Neuronal stem cell (in vitro differentiated cells): ENCODE measurements around the gene GJB5.
"Not testable (repeated sequence)": the region's sequence is repeated elsewhere in the genome, so short reads cannot be mapped to it uniquely, and the experiment has no call there.

Experiments
- DNase-seq: peaks from one replicate; pipeline ENCODE4 v3.0.0-alpha.2; 2013; ENCODE audit warnings: low spot score
- H2AFZ ChIP-seq: one replicate; pipeline ENCODE4 v1.6.1; 2013; ENCODE audit warnings: mild to moderate bottlenecking, low read length, inconsistent platforms
- H2AK5ac ChIP-seq: 2 replicates; pipeline ENCODE4 v1.6.1; 2013; ENCODE audit warnings: low read depth, mild to moderate bottlenecking, inconsistent platforms, low read length, moderate library complexity, mixed read lengths
- H2BK120ac ChIP-seq: 2 replicates; pipeline ENCODE4 v1.6.1; 2013; ENCODE audit warnings: low read depth, mild to moderate bottlenecking, inconsistent platforms, low read length, moderate library complexity, mixed read lengths
- H2BK12ac ChIP-seq: one replicate; pipeline ENCODE4 v1.6.1; 2013; ENCODE audit warnings: low read length, inconsistent platforms
- H2BK15ac ChIP-seq: 2 replicates; pipeline ENCODE4 v1.6.1; 2013; ENCODE audit warnings: mild to moderate bottlenecking, low read length, inconsistent platforms, mixed read lengths
- H2BK5ac ChIP-seq: one replicate; pipeline ENCODE4 v1.6.1; 2013; ENCODE audit warnings: inconsistent platforms, mild to moderate bottlenecking, low read length, moderate library complexity
- H3K14ac ChIP-seq: one replicate; pipeline ENCODE4 v1.6.1; 2013; ENCODE audit warnings: low read length, inconsistent platforms
- H3K18ac ChIP-seq: 2 replicates; pipeline ENCODE4 v1.6.1; 2013; ENCODE audit warnings: low read length, inconsistent platforms
- H3K23ac ChIP-seq: 2 replicates; pipeline ENCODE4 v1.6.1; 2013; ENCODE audit warnings: low read depth, mild to moderate bottlenecking, mixed read lengths, low read length, inconsistent platforms; ENCODE audit not compliant: poor library complexity
- H3K27ac ChIP-seq: replicated peaks from 3 replicates; pipeline ENCODE4 v1.5.1; 2013; ENCODE audit warnings: low read length, inconsistent platforms
- H3K27me3 ChIP-seq, 3 experiments: 2 replicates each; pipeline ENCODE4 v1.6.1; 2013; ENCODE audit warnings: low read length in 3 of 3, mild to moderate bottlenecking in 2 of 3, inconsistent platforms in 1 of 3, low read depth in 1 of 3, mixed read lengths in 1 of 3, moderate library complexity in 1 of 3; ENCODE audit not compliant: control insufficient read depth in 3 of 3, insufficient read depth in 3 of 3
- H3K36me3 ChIP-seq, 2 donors: replicated peaks in 1 of 2; 2 replicates each; pipeline ENCODE4 v1.6.1; 2013; ENCODE audit warnings: low read length in 2 of 2; ENCODE audit not compliant: control insufficient read depth in 2 of 2, insufficient read depth in 2 of 2
- H3K4ac ChIP-seq: 2 replicates; pipeline ENCODE4 v1.6.1; 2013; ENCODE audit warnings: inconsistent platforms, mild to moderate bottlenecking, low read length, moderate library complexity
- H3K4me1 ChIP-seq, 2 donors: 1 replicate in 1 of 2; 2 replicates in 1 of 2; pipeline ENCODE4 v1.6.1; 2013; ENCODE audit warnings: low read length in 2 of 2, low read depth in 1 of 2; ENCODE audit not compliant: control insufficient read depth in 2 of 2, insufficient read depth in 1 of 2
- H3K4me2 ChIP-seq: one replicate; pipeline ENCODE4 v1.6.1; 2013; ENCODE audit warnings: mild to moderate bottlenecking, low read length, inconsistent platforms; ENCODE audit not compliant: insufficient read depth, poor library complexity, severe bottlenecking
- H3K4me3 ChIP-seq, 2 donors: 2 replicates each; pipeline ENCODE4 v1.5.1; 2013; ENCODE audit warnings: low read length in 2 of 2, mild to moderate bottlenecking in 2 of 2, inconsistent platforms in 1 of 2, moderate library complexity in 1 of 2
- H3K79me1 ChIP-seq: one replicate; pipeline ENCODE4 v1.6.1; 2013; ENCODE audit warnings: low read depth, mild to moderate bottlenecking, inconsistent platforms, low read length, moderate library complexity
- H3K9ac ChIP-seq: one replicate; pipeline ENCODE4 v1.6.1; 2013; ENCODE audit warnings: mild to moderate bottlenecking, low read depth, low read length, inconsistent platforms; ENCODE audit not compliant: poor library complexity
- H3K9me3 ChIP-seq, 2 donors: replicated peaks in 1 of 2; 2 replicates each; pipeline versions ENCODE3 to v1.6.1; 2013; ENCODE audit warnings: low read length in 2 of 2, mild to moderate bottlenecking in 2 of 2, inconsistent platforms in 1 of 2, low read depth in 1 of 2, mixed read lengths in 1 of 2, moderate library complexity in 1 of 2; ENCODE audit not compliant: control insufficient read depth in 2 of 2, insufficient read depth in 1 of 2
- H4K8ac ChIP-seq: one replicate; pipeline ENCODE4 v1.6.1; 2013; ENCODE audit warnings: low read depth, mild to moderate bottlenecking, inconsistent platforms, low read length, moderate library complexity
- H4K91ac ChIP-seq: one replicate; pipeline ENCODE4 v1.6.1; 2013; ENCODE audit warnings: low read length, low read depth, mild to moderate bottlenecking, inconsistent platforms; ENCODE audit not compliant: poor library complexity
- WGBS, 2 donors: extraction: QIAGEN DNeasy Blood & Tissue Kit; methylation state at CpG; one replicate each; pipeline ENCODE4 v1.1.7; 2013; ENCODE audit warnings: missing lambda C conversion rate in 2 of 2, mixed read lengths in 1 of 2; ENCODE audit not compliant: insufficient read length in 2 of 2, insufficient replicate concordance in 1 of 2; ENCODE audit errors: extremely low coverage in 2 of 2; 5-methylcytosine and 5-hydroxymethylcytosine counted together

GJB5 gene

GRCh38 chr1:34737236-34737635, 17.6 kb upstream of the GJB5 start:
- WGBS, 2 donors = no CpG with 5 or more reads among the region's 12 CpGs
- not testable (repeated sequence) for H3K4me1 ChIP-seq, DNase-seq, H2BK120ac ChIP-seq, H3K9me3 ChIP-seq, H2AFZ ChIP-seq, H2BK12ac ChIP-seq, H4K8ac ChIP-seq, H3K9ac ChIP-seq, H3K4ac ChIP-seq, H4K91ac ChIP-seq, H3K79me1 ChIP-seq, H2BK15ac ChIP-seq, H3K18ac ChIP-seq, H3K14ac ChIP-seq, H3K27ac ChIP-seq, H3K4me3 ChIP-seq, H2BK5ac ChIP-seq, H2AK5ac ChIP-seq, H3K23ac ChIP-seq, H3K36me3 ChIP-seq, H3K4me2 ChIP-seq
- H3K27me3 ChIP-seq = peaks cover 0 to 33% (median 0%) of the 10 kb centered on the region in 3 experiments

- Histone ChIP-seq H4K8ac (no peak overlapping the region), H3K4me2 (no peak overlapping the region), H2AK5ac (peak overlapping the region; percentile 34), H3K27ac (no peak overlapping the region), H3K18ac (peak overlapping the region; percentile 65), H4K91ac (no peak overlapping the region), H3K36me3 (no peaks in the 10 kb centered on the region), H3K79me1 (no peaks in the 10 kb centered on the region), H3K4me3 (no peak overlapping the region), H3K4me1 (peaks cover 0 to 7% of the 10 kb centered on the region in 2 donors), H3K9me3 (no peaks in the 10 kb centered on the region), H2BK5ac (no peak overlapping the region), H2BK15ac (no peak overlapping the region), H2AFZ (no peak overlapping the region), H3K27me3 (peaks cover 0 to 34% (median 0%) of the 10 kb centered on the region in 3 experiments), H3K9ac (no peak overlapping the region), H2BK120ac (no peak overlapping the region), H3K23ac (peak overlapping the region; percentile 60), H2BK12ac (no peak overlapping the region), H3K4ac (no peak overlapping the region), H3K14ac (no peak overlapping the region)
- DNase-seq = no peak
- WGBS, 2 donors = no CpG with 5 or more reads among the region's 3 CpGs
Observed at GRCh38 chr1:34739613-34740012, 15.2 kb upstream of the GJB5 start.

- DNase-seq = no peak
- Histone ChIP-seq H3K4ac (no peak overlapping the region), H3K4me1 (peaks cover 0 to 7% of the 10 kb centered on the region in 2 donors), H3K36me3 (no peaks in the 10 kb centered on the region), H4K91ac (no peak overlapping the region), H3K4me3 (no peak overlapping the region), H2AK5ac (no peak overlapping the region), H3K9ac (no peak overlapping the region), H3K4me2 (no peak overlapping the region), H3K27me3 (peaks cover 0 to 30% (median 0%) of the 10 kb centered on the region in 3 experiments), H3K18ac (no peak overlapping the region), H3K9me3 (no peaks in the 10 kb centered on the region), H2AFZ (peak overlapping the region; percentile 57), H3K14ac (no peak overlapping the region), H3K79me1 (no peaks in the 10 kb centered on the region), H2BK12ac (no peak overlapping the region), H3K27ac (no peak overlapping the region), H4K8ac (no peak overlapping the region), H2BK120ac (no peak overlapping the region), H2BK5ac (no peak overlapping the region), H2BK15ac (no peak overlapping the region), H3K23ac (no peak overlapping the region)
- no CpG with 5 or more reads among the region's 18 CpGs for WGBS, 2 donors
Observed at GRCh38 chr1:34740161-34740868, 14.5 kb upstream of the GJB5 start.

GRCh38 chr1:34742667-34743270, 12.1 kb upstream of the GJB5 start:
- H3K4me1 ChIP-seq = peaks cover 0 to 10% of the 10 kb centered on the region in 2 donors
- no peak overlapping the region for H2BK5ac ChIP-seq
- no peaks in the 10 kb centered on the region for H3K9me3 ChIP-seq
- H2AFZ ChIP-seq = no peak overlapping the region
- no peak overlapping the region for H4K8ac ChIP-seq
- no peak overlapping the region for H3K9ac ChIP-seq
- H2AK5ac ChIP-seq = no peak overlapping the region
- no peak overlapping the region for H3K4ac ChIP-seq
- DNase-seq = peak; percentile 71
- H4K91ac ChIP-seq = no peak overlapping the region
- no peak overlapping the region for H3K14ac ChIP-seq
- no CpG with 5 or more reads among the region's 16 CpGs for WGBS, 2 donors
- H3K27ac ChIP-seq = no peak overlapping the region
- no peak overlapping the region for H3K18ac ChIP-seq
- no peak overlapping the region for H2BK120ac ChIP-seq
- H3K36me3 ChIP-seq = no peaks in the 10 kb centered on the region
- H3K23ac ChIP-seq = no peak overlapping the region
- H3K4me2 ChIP-seq = no peak overlapping the region
- H2BK12ac ChIP-seq = no peak overlapping the region
- H3K79me1 ChIP-seq = no peaks in the 10 kb centered on the region
- peaks cover 0 to 21% (median 0%) of the 10 kb centered on the region in 3 experiments for H3K27me3 ChIP-seq
- no peak overlapping the region for H2BK15ac ChIP-seq
- H3K4me3 ChIP-seq = no peak overlapping the region
